GM10266 (cell line): Measurements from ENCODE around the gene GJB5.
A peak's percentile ranks its signal among the peaks of the same experiment; 100 is the strongest.
"Not testable (repeated sequence)": the region's sequence is repeated elsewhere in the genome, so short reads cannot be mapped to it uniquely, and the experiment has no call there.

Source experiments
- DNase-seq: peaks from one replicate; pipeline ENCODE4 v3.0.0; 2012; ENCODE audit errors: extremely low spot score
- CTCF ChIP-seq: IDR thresholded peaks from 2 replicates; pipeline ENCODE4 v1.5.1; 2012; ENCODE audit warnings: mild to moderate bottlenecking, low read depth; ENCODE audit not compliant: control insufficient read depth, insufficient read depth; ENCODE audit errors: missing control alignments

GJB5 gene

GRCh38 chr1:34730485-34730884 lies 24.4 kb upstream of the GJB5 start:
- no peak for DNase-seq
- no peak for TF ChIP-seq CTCF

- DNase-seq, result not testable (repeated sequence)
Measured at GRCh38 chr1:34732831-34733230, 22.0 kb upstream of the GJB5 start.

GRCh38 chr1:34736692-34737091 lies 18.2 kb upstream of the GJB5 start:
- no peak for TF ChIP-seq CTCF
- no peak for DNase-seq

GRCh38 chr1:34737236-34737635 lies 17.6 kb upstream of the GJB5 start:
- DNase-seq, result not testable (repeated sequence)

- TF ChIP-seq CTCF, result no peak
- no peak for DNase-seq
Measured at GRCh38 chr1:34739613-34740012, 15.2 kb upstream of the GJB5 start.

GRCh38 chr1:34740161-34740868 lies 14.5 kb upstream of the GJB5 start:
- TF ChIP-seq CTCF, result no peak
- no peak for DNase-seq

- TF ChIP-seq CTCF, result peak; percentile 95
- peak; percentile 80 for DNase-seq
Measured at GRCh38 chr1:34742667-34743270, 12.1 kb upstream of the GJB5 start.

GRCh38 chr1:34743775-34744174 lies 11.1 kb upstream of the GJB5 start:
- DNase-seq, result no peak
- no peak for TF ChIP-seq CTCF
